NCI-H510A (cell line): ENCODE results near the gene AKR1D1.

Source experiments
- DNase-seq: peaks from one replicate; lab custom pipeline; 2025; lab: John Stamatoyannopoulos, UW

Gene AKR1D1

DNA sequence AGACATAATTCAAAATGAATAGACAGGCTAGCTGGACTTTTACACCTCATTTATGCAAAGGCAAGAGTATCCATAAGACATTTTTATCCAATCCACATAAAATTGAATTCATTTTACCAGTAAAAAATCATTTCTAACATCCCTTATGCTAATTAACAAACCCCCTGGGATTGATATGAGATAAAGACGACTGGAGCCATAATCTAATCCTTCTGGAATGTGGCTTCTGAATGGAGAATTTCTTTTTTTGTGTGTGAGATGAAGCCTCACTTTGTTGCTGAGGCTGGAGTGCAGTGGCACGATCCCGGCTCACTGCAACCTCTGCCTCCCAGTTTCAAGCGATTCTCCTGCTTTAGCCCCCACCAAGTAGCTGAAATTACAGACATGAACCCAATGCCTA lies 90.4 kb downstream of the AKR1D1 start:
- DNase-seq = no peak

DNA sequence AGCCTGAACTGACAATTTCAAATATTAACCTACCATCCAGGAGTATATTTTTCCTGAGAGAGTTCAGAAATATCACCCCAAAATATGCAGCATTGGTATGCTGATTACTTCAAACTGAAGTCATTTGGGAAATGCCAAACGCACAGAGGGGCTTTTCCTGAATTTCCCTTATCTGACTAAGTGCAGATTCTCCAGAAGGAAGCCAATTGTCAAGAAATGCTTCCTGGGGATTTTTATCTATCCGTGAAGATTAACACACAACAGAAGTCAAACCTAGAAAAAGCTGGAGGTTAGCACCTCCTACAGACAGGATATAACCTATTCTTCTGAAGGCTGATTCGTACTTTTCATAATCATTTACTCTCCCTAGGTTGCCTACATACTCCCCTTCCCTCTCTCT lies 91.0 kb downstream of the AKR1D1 start:
- DNase-seq = no peak

DNA sequence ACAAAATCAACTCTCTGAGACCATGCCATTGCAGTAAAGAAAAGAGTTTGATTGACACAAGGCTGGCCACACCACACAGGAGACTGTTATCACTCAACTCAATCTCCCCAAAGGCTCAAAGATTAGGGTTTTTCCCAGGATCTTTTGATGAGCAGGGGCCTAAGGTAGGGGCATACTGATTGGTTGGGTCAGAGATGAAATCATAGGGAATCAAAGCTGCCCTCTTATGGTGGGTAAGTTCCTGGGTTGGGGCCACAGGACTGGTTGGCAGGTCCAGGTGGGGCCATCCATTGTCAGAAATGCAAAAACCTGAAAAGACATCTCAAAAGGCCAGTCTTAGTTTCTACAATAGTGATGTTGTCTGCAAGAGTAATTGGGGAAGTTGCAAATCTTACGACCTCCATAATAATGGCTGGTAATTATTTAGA lies 91.6 kb downstream of the AKR1D1 start:
- no peak for DNase-seq
